Measurements from ENCODE around the gene TES. TPM values are rescaled to one million over a fixed set of nuclear protein-coding genes. Genes with fewer than 3 reads are reported as not detected.
"Not testable (repeated sequence)": the region's sequence is repeated elsewhere in the genome, so short reads cannot be mapped to it uniquely, and the experiment has no call there.

Gene TES
- total RNA-seq, 2 donors from 2014 or later: 18.0 to 23.3 TPM

DNA sequence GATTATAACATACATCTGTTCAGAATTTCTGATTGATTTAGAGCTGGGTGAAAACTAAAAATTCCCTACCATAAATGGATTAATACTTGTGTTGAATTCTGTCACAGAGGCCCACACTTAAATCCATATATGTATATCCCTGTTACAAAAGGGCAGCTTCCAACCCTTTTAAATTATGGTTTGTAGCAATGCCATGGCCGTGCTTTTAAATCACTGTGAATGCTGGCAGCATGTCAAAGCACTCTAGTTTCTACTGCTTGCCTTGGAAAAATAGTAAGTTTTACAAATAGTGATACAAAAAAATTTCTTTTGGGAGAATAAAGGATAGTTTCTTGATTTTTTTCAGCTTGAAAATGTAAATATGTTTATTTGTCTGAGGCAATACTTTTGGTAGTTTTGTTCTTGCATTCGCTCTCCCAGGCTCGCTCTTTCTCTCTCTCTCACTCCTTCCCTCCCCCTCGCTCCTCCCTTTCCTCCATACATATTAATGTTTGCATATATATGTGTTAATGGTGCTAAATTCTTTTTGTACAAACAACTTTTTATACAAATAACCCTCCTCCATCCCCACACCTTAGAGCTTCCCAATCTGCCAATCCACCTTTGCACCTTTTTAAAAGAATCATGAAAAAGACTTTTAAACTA is 29.8 kb downstream of the TES start:
- DNase-seq (ENCODE audit: low spot score): no peak
- TF ChIP-seq, protein P1, sequence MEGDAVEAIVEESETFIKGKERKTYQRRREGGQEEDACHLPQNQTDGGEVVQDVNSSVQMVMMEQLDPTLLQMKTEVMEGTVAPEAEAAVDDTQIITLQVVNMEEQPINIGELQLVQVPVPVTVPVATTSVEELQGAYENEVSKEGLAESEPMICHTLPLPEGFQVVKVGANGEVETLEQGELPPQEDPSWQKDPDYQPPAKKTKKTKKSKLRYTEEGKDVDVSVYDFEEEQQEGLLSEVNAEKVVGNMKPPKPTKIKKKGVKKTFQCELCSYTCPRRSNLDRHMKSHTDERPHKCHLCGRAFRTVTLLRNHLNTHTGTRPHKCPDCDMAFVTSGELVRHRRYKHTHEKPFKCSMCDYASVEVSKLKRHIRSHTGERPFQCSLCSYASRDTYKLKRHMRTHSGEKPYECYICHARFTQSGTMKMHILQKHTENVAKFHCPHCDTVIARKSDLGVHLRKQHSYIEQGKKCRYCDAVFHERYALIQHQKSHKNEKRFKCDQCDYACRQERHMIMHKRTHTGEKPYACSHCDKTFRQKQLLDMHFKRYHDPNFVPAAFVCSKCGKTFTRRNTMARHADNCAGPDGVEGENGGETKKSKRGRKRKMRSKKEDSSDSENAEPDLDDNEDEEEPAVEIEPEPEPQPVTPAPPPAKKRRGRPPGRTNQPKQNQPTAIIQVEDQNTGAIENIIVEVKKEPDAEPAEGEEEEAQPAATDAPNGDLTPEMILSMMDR (IDR thresholded peaks at IDR 0.05): no peak
- no peaks in the 10 kb centered on the region for H3K4me1 ChIP-seq

DNA sequence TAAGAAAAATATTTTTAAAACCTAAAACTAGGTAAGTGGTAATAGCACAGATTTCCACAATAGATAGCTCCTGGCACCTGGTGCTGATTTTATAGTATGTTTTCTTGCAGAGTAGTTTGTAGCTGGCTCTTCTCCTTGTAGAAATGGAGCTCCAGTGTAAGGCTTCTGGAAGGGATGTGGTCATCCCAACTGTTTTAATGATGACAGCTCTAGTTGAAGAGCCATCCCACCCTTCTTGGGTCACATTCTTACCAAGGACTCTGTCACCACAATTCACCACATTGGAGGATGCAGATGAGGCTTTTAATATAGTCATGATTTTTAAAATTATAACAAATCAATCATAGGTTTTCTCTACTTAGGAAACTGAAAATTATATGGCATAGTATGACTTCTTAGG is 31.0 kb downstream of the TES start:
- Histone ChIP-seq H3K4me1 (no peaks in the 10 kb centered on the region), H3K4me3 (no peak overlapping the region), H3K27ac (no peak overlapping the region), H3K27me3 (no peaks in the 10 kb centered on the region), H3K36me3 (no peaks in the 10 kb centered on the region), H3K9me3 (peaks cover 0 to 5% of the 10 kb centered on the region in 2 donors)
- no peak for DNase-seq (ENCODE audit: low spot score)
- TF ChIP-seq, protein P1 (IDR thresholded peaks at IDR 0.05): no peak

More for the DNA sequence above, 29.8 kb downstream of the TES start:
- H3K9me3 ChIP-seq: peaks cover 0 to 5% of the 10 kb centered on the region in 2 donors
- no peak overlapping the region for H3K4me3 ChIP-seq
- no peaks in the 10 kb centered on the region for H3K27me3 ChIP-seq
- no peaks in the 10 kb centered on the region for H3K36me3 ChIP-seq
- no peak overlapping the region for H3K27ac ChIP-seq

DNA sequence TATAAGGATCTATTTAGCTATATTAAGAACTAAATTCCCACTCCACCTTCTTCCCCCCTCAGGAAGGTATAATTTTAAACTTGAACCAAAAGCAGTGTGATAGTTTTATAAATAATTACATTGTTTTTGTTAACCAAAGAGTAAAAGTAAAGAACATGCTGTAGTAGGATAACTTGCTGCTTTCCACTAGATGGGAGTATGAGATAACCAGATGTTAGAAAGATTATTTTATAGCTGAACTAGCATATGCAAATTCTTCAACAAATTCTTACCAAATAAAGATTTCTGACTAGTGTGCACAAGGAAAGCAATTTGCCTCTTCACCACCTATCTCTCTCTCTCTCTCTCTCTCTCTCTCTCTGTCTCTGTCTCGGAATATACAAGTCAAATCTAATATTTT is 31.8 kb downstream of the TES start:
- H3K4me3 ChIP-seq: no peak overlapping the region
- no peaks in the 10 kb centered on the region for H3K4me1 ChIP-seq
- TF ChIP-seq, protein P1 (IDR thresholded peaks at IDR 0.05): no peak
- H3K36me3 ChIP-seq: no peaks in the 10 kb centered on the region
- H3K27me3 ChIP-seq: no peaks in the 10 kb centered on the region
- peaks cover 0 to 5% of the 10 kb centered on the region in 2 donors for H3K9me3 ChIP-seq
- DNase-seq (ENCODE audit: low spot score): no peak
- H3K27ac ChIP-seq: no peak overlapping the region

DNA sequence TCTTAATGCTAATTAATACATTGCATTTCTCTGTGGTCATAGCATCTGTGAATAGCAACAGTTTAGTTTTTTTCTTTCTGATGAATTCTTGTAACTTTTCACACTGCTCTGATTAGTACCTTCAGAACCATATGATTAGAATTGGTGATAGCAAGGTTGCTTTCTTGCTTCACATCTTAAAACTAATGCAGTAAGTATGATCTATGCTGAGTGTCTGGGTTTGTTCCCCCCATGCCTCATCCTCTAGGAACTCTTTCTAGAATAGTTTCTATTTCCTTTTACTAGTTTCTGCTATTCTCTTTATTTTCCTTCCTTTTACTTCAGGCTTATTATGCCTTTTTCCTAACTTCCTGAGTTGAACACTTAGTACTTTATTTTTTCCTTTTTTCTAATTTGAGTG is 32.4 kb downstream of the TES start:
- DNase-seq (ENCODE audit: low spot score): no peak
- H3K4me3 ChIP-seq: no peak overlapping the region
- peaks cover 0 to 5% of the 10 kb centered on the region in 2 donors for H3K9me3 ChIP-seq
- TF ChIP-seq, protein P1 (IDR thresholded peaks at IDR 0.05): no peak
- no peaks in the 10 kb centered on the region for H3K4me1 ChIP-seq
- no peaks in the 10 kb centered on the region for H3K36me3 ChIP-seq
- H3K27ac ChIP-seq: no peak overlapping the region
- H3K27me3 ChIP-seq: no peaks in the 10 kb centered on the region

DNA sequence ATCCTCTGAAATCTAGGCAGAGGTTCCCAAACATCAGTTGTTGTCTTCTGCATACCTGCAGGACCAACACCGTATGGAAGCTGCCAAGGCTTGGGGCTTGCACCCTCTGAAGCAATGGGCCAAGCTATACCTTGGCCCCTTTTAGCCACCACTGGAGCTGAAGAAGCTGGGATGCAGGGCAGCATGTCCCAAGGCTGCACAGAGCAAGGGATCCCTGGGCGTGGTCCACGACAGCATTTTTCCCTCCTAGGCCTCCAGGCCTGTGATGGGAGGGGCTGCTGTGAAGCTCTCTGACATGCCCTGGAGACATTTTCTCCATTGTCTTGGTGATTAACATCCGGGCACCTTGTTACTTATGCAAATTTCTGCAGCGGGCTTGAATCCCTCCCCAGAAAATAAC is 34.5 kb downstream of the TES start:
- not testable (repeated sequence) for H3K27ac ChIP-seq; H3K4me1 ChIP-seq; DNase-seq (ENCODE audit: low spot score)

DNA sequence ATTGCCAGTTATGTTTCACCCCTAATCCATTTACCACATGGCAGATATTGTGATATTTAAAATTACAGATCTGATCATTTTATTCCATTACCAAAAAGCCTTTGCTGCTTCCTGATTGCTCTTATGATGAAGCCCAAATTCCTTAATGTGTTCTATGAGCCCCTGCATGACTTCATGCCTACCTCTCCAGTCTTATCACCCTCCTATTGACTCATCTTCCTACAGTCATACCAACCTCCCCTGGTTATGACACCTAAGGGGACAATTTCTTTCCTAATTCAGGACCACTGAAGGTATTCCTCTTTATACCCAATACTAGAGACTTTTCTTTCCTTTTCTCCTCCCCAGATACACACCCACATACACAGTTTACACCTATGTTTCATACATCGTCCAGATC is 36.0 kb downstream of the TES start:
- no peak for DNase-seq (ENCODE audit: low spot score)
- no peak overlapping the region for H3K4me3 ChIP-seq
- H3K27ac ChIP-seq: no peak overlapping the region
- H3K9me3 ChIP-seq: peaks cover 0 to 5% of the 10 kb centered on the region in 2 donors
- H3K27me3 ChIP-seq: no peaks in the 10 kb centered on the region
- H3K4me1 ChIP-seq: no peaks in the 10 kb centered on the region
- peaks cover 19% of the 10 kb centered on the region for H3K36me3 ChIP-seq
- TF ChIP-seq, protein P1 (IDR thresholded peaks at IDR 0.05): no peak

More for the DNA sequence above, 34.5 kb downstream of the TES start:
- not testable (repeated sequence) for H3K9me3 ChIP-seq, H3K36me3 ChIP-seq, H3K4me3 ChIP-seq, H3K27me3 ChIP-seq

Data from right atrium auricular region (tissue), 2 donors.